Measurements from ENCODE around the gene DIP2C.
A peak's percentile ranks its signal among the peaks of the same experiment; 100 is the strongest.
"Not testable (repeated sequence)": the region's sequence is repeated elsewhere in the genome, so short reads cannot be mapped to it uniquely, and the experiment has no call there.

DIP2C gene

GRCh38 chr10:308101-308500, 381.4 kb downstream of the DIP2C start:
- H3K9me3 ChIP-seq (ENCODE audit: control insufficient read depth in 2 of 2, low read length in 2 of 2) = no peaks in the 10 kb centered on the region
- peaks cover 17 to 41% of the 10 kb centered on the region in 2 donors for H3K36me3 ChIP-seq (ENCODE audit: control insufficient read depth in 2 of 2, insufficient read depth in 2 of 2, low read length in 2 of 2)
- no peaks in the 10 kb centered on the region for H3K27me3 ChIP-seq (ENCODE audit: control insufficient read depth in 1 of 2, insufficient read depth in 2 of 2, low read length in 2 of 2)
- H3K4me1 ChIP-seq (ENCODE audit: control insufficient read depth, insufficient read depth, low read length) = no peaks in the 10 kb centered on the region
- no peak overlapping the region for H3K27ac ChIP-seq (ENCODE audit: low read length)
- no peak overlapping the region for H3K4me3 ChIP-seq (ENCODE audit: low read length in 2 of 2)
- no peak overlapping the region for H3K9ac ChIP-seq (ENCODE audit: low read length in 2 of 2)

GRCh38 chr10:307659-308058, 381.8 kb downstream of the DIP2C start:
- no peaks in the 10 kb centered on the region for H3K9me3 ChIP-seq (ENCODE audit: control insufficient read depth in 2 of 2, low read length in 2 of 2)
- H3K27ac ChIP-seq (ENCODE audit: low read length) = no peak overlapping the region
- no peak overlapping the region for H3K9ac ChIP-seq (ENCODE audit: low read length in 2 of 2)
- no peaks in the 10 kb centered on the region for H3K27me3 ChIP-seq (ENCODE audit: control insufficient read depth in 1 of 2, insufficient read depth in 2 of 2, low read length in 2 of 2)
- no peaks in the 10 kb centered on the region for H3K4me1 ChIP-seq (ENCODE audit: control insufficient read depth, insufficient read depth, low read length)
- H3K36me3 ChIP-seq (ENCODE audit: control insufficient read depth in 2 of 2, insufficient read depth in 2 of 2, low read length in 2 of 2) = peaks cover 20 to 45% of the 10 kb centered on the region in 2 donors
- H3K4me3 ChIP-seq (ENCODE audit: low read length in 2 of 2) = no peak overlapping the region

DNA sequence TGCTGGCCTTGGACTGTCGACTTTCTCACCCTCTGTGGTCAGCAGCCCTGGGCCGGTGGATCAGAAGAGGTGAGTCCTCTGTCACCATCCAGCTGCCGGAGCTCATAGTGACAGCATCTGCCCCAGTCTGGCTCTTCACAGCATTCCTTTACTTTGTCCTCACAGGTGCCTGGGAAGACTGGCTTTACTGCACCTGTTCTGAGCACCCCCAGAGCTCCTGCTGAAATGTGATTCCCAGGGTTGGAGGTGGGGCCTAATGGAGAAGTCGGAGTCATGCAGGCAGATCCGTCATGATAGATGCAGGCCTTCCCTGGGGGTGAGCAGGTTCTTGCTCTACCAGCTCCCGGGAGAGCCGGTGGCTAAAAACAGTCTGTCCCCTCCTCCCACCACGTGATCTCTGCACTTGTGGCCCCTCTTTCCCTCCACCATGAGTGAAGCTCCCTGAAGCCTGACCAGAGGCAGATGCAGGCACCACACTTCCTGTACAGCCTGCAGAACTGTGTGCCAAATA, 382.7 kb downstream of the DIP2C start:
- H3K27ac ChIP-seq (ENCODE audit: low read length) = no peak overlapping the region

DNA sequence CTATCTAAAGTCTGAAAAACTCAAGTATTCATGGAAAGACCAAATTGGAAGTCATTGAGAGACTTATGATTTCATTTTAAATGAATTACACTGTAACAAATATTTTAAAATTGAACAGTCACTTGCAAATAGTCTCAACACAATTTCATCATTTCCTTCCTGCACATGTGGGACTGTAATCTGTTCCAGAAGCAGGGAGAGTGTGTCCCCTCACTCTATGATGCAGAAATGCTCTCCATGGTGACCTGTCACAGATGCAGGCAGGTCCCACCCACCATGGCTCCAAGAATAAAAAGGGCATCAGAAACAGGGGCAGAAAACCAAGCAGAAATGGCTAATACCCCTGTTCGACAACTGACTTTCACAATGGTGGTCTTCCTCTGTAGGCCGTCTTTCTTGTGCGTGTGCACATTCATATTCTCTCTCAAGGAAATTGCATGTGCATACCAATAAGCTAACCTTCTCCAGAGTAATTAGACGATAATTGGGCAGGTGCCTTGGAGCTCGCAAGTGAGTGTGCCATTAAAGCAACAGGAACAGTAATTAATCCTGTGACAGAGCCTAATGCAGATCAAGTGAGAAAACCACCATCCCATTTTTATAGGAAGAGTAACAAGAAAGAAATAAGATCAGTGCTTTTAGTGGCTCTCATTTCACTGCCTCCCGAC, 383.3 kb downstream of the DIP2C start:
- H3K4me1 ChIP-seq (ENCODE audit: control insufficient read depth, insufficient read depth, low read length) = no peaks in the 10 kb centered on the region
- H3K27ac ChIP-seq (ENCODE audit: low read length) = no peak overlapping the region
- no peaks in the 10 kb centered on the region for H3K27me3 ChIP-seq (ENCODE audit: control insufficient read depth in 1 of 2, insufficient read depth in 2 of 2, low read length in 2 of 2)
- peaks cover 20 to 49% of the 10 kb centered on the region in 2 donors for H3K36me3 ChIP-seq (ENCODE audit: control insufficient read depth in 2 of 2, insufficient read depth in 2 of 2, low read length in 2 of 2)
- no peak overlapping the region for H3K4me3 ChIP-seq (ENCODE audit: low read length in 2 of 2)
- H3K9ac ChIP-seq (ENCODE audit: low read length in 2 of 2) = no peak overlapping the region
- no peaks in the 10 kb centered on the region for H3K9me3 ChIP-seq (ENCODE audit: control insufficient read depth in 2 of 2, low read length in 2 of 2)

More for the DNA sequence above, 382.7 kb downstream of the DIP2C start:
- no peak overlapping the region for H3K9ac ChIP-seq (ENCODE audit: low read length in 2 of 2)
- no peaks in the 10 kb centered on the region for H3K9me3 ChIP-seq (ENCODE audit: control insufficient read depth in 2 of 2, low read length in 2 of 2)
- no peaks in the 10 kb centered on the region for H3K4me1 ChIP-seq (ENCODE audit: control insufficient read depth, insufficient read depth, low read length)
- H3K4me3 ChIP-seq (ENCODE audit: low read length in 2 of 2) = no peak overlapping the region
- H3K27me3 ChIP-seq (ENCODE audit: control insufficient read depth in 1 of 2, insufficient read depth in 2 of 2, low read length in 2 of 2) = no peaks in the 10 kb centered on the region
- H3K36me3 ChIP-seq (ENCODE audit: control insufficient read depth in 2 of 2, insufficient read depth in 2 of 2, low read length in 2 of 2) = peaks cover 20 to 47% of the 10 kb centered on the region in 2 donors

DNA sequence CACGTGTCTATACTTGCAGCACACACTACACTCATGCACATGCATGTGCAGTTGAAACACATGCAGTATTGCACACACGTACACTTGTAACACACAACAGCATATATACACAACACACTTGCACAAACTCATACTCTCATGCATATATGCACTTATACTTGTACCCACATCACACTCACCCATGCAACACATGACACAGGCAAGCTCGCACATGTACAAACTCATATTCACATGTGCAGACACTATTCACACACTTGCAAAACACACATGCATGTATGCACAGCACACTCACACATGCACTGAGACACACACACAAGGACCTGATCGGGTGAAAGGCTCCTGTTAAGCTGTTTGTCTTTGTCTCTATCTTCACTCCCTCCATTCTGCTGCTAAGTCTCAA, 384.4 kb downstream of the DIP2C start:
- no peak overlapping the region for H3K9ac ChIP-seq (ENCODE audit: low read length in 2 of 2)
- no peaks in the 10 kb centered on the region for H3K4me1 ChIP-seq (ENCODE audit: control insufficient read depth, insufficient read depth, low read length)
- H3K36me3 ChIP-seq (ENCODE audit: control insufficient read depth in 2 of 2, insufficient read depth in 2 of 2, low read length in 2 of 2) = peaks cover 22 to 43% of the 10 kb centered on the region in 2 donors
- no peaks in the 10 kb centered on the region for H3K27me3 ChIP-seq (ENCODE audit: control insufficient read depth in 1 of 2, insufficient read depth in 2 of 2, low read length in 2 of 2)
- H3K27ac ChIP-seq (ENCODE audit: low read length) = no peak overlapping the region
- H3K4me3 ChIP-seq (ENCODE audit: low read length in 2 of 2) = no peak overlapping the region
- no peaks in the 10 kb centered on the region for H3K9me3 ChIP-seq (ENCODE audit: control insufficient read depth in 2 of 2, low read length in 2 of 2)

DNA sequence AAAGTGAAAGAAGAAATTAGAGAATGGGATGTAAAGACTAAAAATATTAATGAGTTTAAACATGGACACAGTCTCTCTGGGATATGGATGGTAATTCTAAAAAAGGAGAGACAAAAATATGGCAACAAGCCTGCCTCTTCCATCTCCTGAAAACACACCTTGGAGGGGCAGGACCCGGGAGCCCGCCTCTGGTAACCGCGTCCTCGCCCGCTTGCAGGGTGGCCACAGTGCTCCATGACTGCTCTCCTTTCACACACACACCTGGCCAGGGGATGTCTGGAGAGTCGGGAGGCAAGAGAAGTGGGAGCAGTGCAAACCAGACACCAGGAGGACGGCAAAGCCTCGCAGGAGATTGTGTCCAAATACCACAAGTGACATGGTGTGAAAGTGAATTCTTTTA, 387.9 kb downstream of the DIP2C start:
- Histone ChIP-seq H3K4me1 (ENCODE audit: control insufficient read depth, insufficient read depth, low read length) (peaks cover 10% of the 10 kb centered on the region), H3K9ac (ENCODE audit: low read length in 2 of 2) (no peak overlapping the region), H3K36me3 (ENCODE audit: control insufficient read depth in 2 of 2, insufficient read depth in 2 of 2, low read length in 2 of 2) (peaks cover 10 to 27% of the 10 kb centered on the region in 2 donors), H3K27ac (ENCODE audit: low read length) (no peak overlapping the region), H3K4me3 (ENCODE audit: low read length in 2 of 2) (no peak overlapping the region), H3K27me3 (ENCODE audit: control insufficient read depth in 1 of 2, insufficient read depth in 2 of 2, low read length in 2 of 2) (no peaks in the 10 kb centered on the region), H3K9me3 (ENCODE audit: control insufficient read depth in 2 of 2, low read length in 2 of 2) (no peaks in the 10 kb centered on the region)

DNA sequence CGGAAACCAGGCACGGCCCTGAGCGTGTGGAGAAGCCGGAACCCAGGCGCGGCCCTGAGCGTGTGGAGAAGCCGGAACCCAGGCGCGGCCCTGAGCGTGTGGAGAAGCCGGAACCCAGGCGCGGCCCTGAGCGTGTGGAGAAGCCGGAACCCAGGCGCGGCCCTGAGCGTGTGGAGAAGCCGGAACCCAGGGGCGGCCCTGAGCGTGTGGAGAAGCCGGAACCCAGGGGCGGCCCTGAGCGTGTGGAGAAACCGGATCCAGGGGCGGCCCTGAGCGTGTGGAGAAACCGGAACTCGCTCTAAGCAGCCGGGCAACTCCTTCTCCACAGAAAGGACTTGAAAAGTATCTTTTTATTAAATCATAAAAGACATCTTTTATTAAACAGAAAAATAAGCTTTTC, 388.9 kb downstream of the DIP2C start:
- H3K27ac ChIP-seq (ENCODE audit: low read length); H3K27me3 ChIP-seq (ENCODE audit: control insufficient read depth in 1 of 2, insufficient read depth in 2 of 2, low read length in 2 of 2); H3K4me3 ChIP-seq (ENCODE audit: low read length in 2 of 2); H3K9ac ChIP-seq (ENCODE audit: low read length in 2 of 2); H3K9me3 ChIP-seq (ENCODE audit: control insufficient read depth in 2 of 2, low read length in 2 of 2): not testable (repeated sequence)
- H3K4me1 ChIP-seq (ENCODE audit: control insufficient read depth, insufficient read depth, low read length) = peaks cover 10% of the 10 kb centered on the region
- peaks cover 10 to 21% of the 10 kb centered on the region in 2 donors for H3K36me3 ChIP-seq (ENCODE audit: control insufficient read depth in 2 of 2, insufficient read depth in 2 of 2, low read length in 2 of 2)

- H3K27ac ChIP-seq (ENCODE audit: low read length) = no peak overlapping the region
- no peak overlapping the region for H3K9ac ChIP-seq (ENCODE audit: low read length in 2 of 2)
- no peaks in the 10 kb centered on the region for H3K27me3 ChIP-seq (ENCODE audit: control insufficient read depth in 1 of 2, insufficient read depth in 2 of 2, low read length in 2 of 2)
Observed at GRCh38 chr10:299969-300368, 389.5 kb downstream of the DIP2C start.

GRCh38 chr10:299512-299911, 390.0 kb downstream of the DIP2C start:
- no peak overlapping the region for H3K4me3 ChIP-seq (ENCODE audit: low read length in 2 of 2)
- no peaks in the 10 kb centered on the region for H3K9me3 ChIP-seq (ENCODE audit: control insufficient read depth in 2 of 2, low read length in 2 of 2)
- no peaks in the 10 kb centered on the region for H3K27me3 ChIP-seq (ENCODE audit: control insufficient read depth in 1 of 2, insufficient read depth in 2 of 2, low read length in 2 of 2)
- H3K9ac ChIP-seq (ENCODE audit: low read length in 2 of 2) = no peak overlapping the region
- H3K4me1 ChIP-seq (ENCODE audit: control insufficient read depth, insufficient read depth, low read length) = peaks cover 10% of the 10 kb centered on the region
- H3K36me3 ChIP-seq (ENCODE audit: control insufficient read depth in 2 of 2, insufficient read depth in 2 of 2, low read length in 2 of 2) = peaks cover 5 to 15% of the 10 kb centered on the region in 2 donors
- H3K27ac ChIP-seq (ENCODE audit: low read length) = no peak overlapping the region

More at GRCh38 chr10:299969-300368, 389.5 kb downstream of the DIP2C start:
- H3K36me3 ChIP-seq (ENCODE audit: control insufficient read depth in 2 of 2, insufficient read depth in 2 of 2, low read length in 2 of 2) = peaks cover 8 to 19% of the 10 kb centered on the region in 2 donors
- H3K9me3 ChIP-seq (ENCODE audit: control insufficient read depth in 2 of 2, low read length in 2 of 2) = no peaks in the 10 kb centered on the region
- no peak overlapping the region for H3K4me3 ChIP-seq (ENCODE audit: low read length in 2 of 2)
- H3K4me1 ChIP-seq (ENCODE audit: control insufficient read depth, insufficient read depth, low read length) = peaks cover 10% of the 10 kb centered on the region

- Histone ChIP-seq H3K9ac (ENCODE audit: low read length in 2 of 2) (no peak overlapping the region), H3K9me3 (ENCODE audit: control insufficient read depth in 2 of 2, low read length in 2 of 2) (no peaks in the 10 kb centered on the region), H3K4me1 (ENCODE audit: control insufficient read depth, insufficient read depth, low read length) (peaks cover 10% of the 10 kb centered on the region), H3K27me3 (ENCODE audit: control insufficient read depth in 1 of 2, insufficient read depth in 2 of 2, low read length in 2 of 2) (no peaks in the 10 kb centered on the region), H3K36me3 (ENCODE audit: control insufficient read depth in 2 of 2, insufficient read depth in 2 of 2, low read length in 2 of 2) (peaks cover 5 to 14% of the 10 kb centered on the region in 2 donors), H3K4me3 (ENCODE audit: low read length in 2 of 2) (no peak overlapping the region), H3K27ac (ENCODE audit: low read length) (no peak overlapping the region)
Observed at GRCh38 chr10:298033-298432, 391.4 kb downstream of the DIP2C start.

DNA sequence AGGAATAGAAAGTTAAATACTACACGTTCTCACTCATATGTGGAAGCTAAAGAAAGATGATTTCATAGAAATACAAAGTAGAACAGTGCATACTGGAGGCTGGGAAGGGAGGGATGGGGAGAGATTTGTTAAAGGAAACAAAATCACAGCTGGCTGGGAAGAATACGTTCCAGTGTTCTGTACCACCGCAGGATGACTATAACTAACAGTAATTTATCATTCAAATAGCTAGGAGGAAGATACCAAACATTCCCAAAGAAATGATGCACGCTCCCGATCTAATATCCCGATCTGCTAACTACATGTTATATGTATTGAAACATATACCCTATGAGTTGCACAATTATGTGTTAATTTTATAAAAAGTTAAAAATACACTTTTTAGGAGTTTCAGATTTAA, 391.9 kb downstream of the DIP2C start:
- no peaks in the 10 kb centered on the region for H3K27me3 ChIP-seq (ENCODE audit: control insufficient read depth in 1 of 2, insufficient read depth in 2 of 2, low read length in 2 of 2)
- H3K27ac ChIP-seq (ENCODE audit: low read length) = no peak overlapping the region
- no peaks in the 10 kb centered on the region for H3K9me3 ChIP-seq (ENCODE audit: control insufficient read depth in 2 of 2, low read length in 2 of 2)
- peaks cover 10% of the 10 kb centered on the region for H3K4me1 ChIP-seq (ENCODE audit: control insufficient read depth, insufficient read depth, low read length)
- H3K9ac ChIP-seq (ENCODE audit: low read length in 2 of 2) = no peak overlapping the region
- H3K4me3 ChIP-seq (ENCODE audit: low read length in 2 of 2) = peak overlapping the region in 1 of 2 donors; percentile 24
- peaks cover 2 to 10% of the 10 kb centered on the region in 2 donors for H3K36me3 ChIP-seq (ENCODE audit: control insufficient read depth in 2 of 2, insufficient read depth in 2 of 2, low read length in 2 of 2)
